Suprapubic skin (tissue), 4 donors: ENCODE results near the gene RAP1GDS1.

Source experiments
- EP300 ChIP-seq: sonication (generic); formaldehyde crosslinking; IDR thresholded peaks from one replicate; pipeline ENCODE4 v1.6.1; 2017; ENCODE audit warnings: antibody characterized with exemption
- POLR2A ChIP-seq, 2 donors: fragments of 450-650 bp; IDR thresholded peaks; one replicate each; pipeline ENCODE4 v1.6.1; 2017; ENCODE audit warnings: antibody characterized with exemption in 2 of 2, mild to moderate bottlenecking in 2 of 2, moderate library complexity in 2 of 2
- POLR2AphosphoS5 ChIP-seq, 3 donors: sonication (generic); formaldehyde crosslinking; IDR thresholded peaks; one replicate each; pipeline ENCODE4 v1.6.1; 2017; ENCODE audit warnings: antibody characterized with exemption in 3 of 3
- TF ChIP-seq, protein P1 (sequence below), 2 donors: fragments of 200-600 bp in 1 of 2; fragments of 450-650 bp in 1 of 2; sonication (generic) in 1 of 2; IDR thresholded peaks; one replicate each; pipeline ENCODE4 v1.5.1; 2016 to 2019; ENCODE audit warnings: antibody characterized with exemption in 2 of 2, mild to moderate bottlenecking in 1 of 2, moderate library complexity in 1 of 2

DNA sequence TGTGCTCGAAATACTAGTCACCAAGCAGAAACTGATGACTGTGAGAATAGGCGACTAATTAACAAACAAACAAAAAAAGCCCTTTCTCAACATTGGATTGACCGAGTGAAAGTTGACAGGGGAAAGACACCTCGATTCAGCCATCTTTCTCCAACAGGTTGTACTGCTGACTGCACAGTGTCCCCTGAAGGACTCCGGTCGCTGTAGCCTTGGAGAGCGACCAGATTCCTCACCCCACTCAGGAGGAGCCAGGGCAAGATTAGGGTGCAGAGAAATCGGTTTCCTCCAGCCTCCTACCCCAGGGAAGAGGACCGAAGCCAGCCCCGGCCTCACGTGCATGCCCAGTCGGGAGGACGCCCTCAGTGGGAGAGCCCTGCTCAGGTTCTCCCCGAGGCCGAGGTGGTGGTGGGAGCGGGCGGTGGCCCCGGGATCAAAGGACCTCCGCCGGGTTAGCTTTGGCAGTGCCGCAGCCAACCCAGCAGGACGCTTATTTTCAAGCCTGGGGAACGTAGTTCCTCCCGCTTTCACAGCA, 1.1 kb upstream of the RAP1GDS1 start:
- TF ChIP-seq, protein P1, sequence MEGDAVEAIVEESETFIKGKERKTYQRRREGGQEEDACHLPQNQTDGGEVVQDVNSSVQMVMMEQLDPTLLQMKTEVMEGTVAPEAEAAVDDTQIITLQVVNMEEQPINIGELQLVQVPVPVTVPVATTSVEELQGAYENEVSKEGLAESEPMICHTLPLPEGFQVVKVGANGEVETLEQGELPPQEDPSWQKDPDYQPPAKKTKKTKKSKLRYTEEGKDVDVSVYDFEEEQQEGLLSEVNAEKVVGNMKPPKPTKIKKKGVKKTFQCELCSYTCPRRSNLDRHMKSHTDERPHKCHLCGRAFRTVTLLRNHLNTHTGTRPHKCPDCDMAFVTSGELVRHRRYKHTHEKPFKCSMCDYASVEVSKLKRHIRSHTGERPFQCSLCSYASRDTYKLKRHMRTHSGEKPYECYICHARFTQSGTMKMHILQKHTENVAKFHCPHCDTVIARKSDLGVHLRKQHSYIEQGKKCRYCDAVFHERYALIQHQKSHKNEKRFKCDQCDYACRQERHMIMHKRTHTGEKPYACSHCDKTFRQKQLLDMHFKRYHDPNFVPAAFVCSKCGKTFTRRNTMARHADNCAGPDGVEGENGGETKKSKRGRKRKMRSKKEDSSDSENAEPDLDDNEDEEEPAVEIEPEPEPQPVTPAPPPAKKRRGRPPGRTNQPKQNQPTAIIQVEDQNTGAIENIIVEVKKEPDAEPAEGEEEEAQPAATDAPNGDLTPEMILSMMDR (IDR thresholded peaks at IDR 0.05) = no peak
- TF ChIP-seq EP300 (no peak), POLR2AphosphoS5 (IDR thresholded peaks at IDR 0.05) (no peak), POLR2A (IDR thresholded peaks at IDR 0.05) (no peak)
